H9 (cell line): ENCODE results near the gene NUDT8. TPM values are rescaled to one million over a fixed set of nuclear protein-coding genes. Genes with fewer than 3 reads are reported as not detected.
A peak's percentile ranks its signal among the peaks of the same experiment; 100 is the strongest.
"Not testable (repeated sequence)": the region's sequence is repeated elsewhere in the genome, so short reads cannot be mapped to it uniquely, and the experiment has no call there.

Source experiments
- DNase-seq: peaks from one replicate; pipeline ENCODE4 v3.0.0-alpha.2; 2017
- H2AFZ ChIP-seq: one replicate; pipeline ENCODE4 v1.6.1; 2013; ENCODE audit warnings: mild to moderate bottlenecking, low read length, control low read depth, moderate library complexity
- H2AK5ac ChIP-seq: 2 replicates; pipeline ENCODE4 v1.6.1; 2013; ENCODE audit warnings: low read length, control low read depth, mixed read lengths; ENCODE audit not compliant: insufficient read length
- H2BK120ac ChIP-seq: one replicate; pipeline ENCODE4 v1.6.1; 2013; ENCODE audit warnings: low read depth, mild to moderate bottlenecking, low read length, control low read depth, inconsistent platforms; ENCODE audit not compliant: poor library complexity, severe bottlenecking
- H2BK12ac ChIP-seq: 2 replicates; pipeline ENCODE4 v1.6.1; 2013; ENCODE audit warnings: low read length, control low read depth, mixed read lengths, low read depth; ENCODE audit not compliant: insufficient read length
- H2BK15ac ChIP-seq: 2 replicates; pipeline ENCODE4 v1.6.1; 2013; ENCODE audit warnings: low read depth, low read length, control low read depth
- H2BK20ac ChIP-seq: one replicate; pipeline ENCODE4 v1.6.1; 2013; ENCODE audit warnings: low read depth, mild to moderate bottlenecking, low read length, control low read depth, inconsistent platforms; ENCODE audit not compliant: poor library complexity, severe bottlenecking
- H2BK5ac ChIP-seq: 2 replicates; pipeline ENCODE4 v1.6.1; 2013; ENCODE audit warnings: low read length, control low read depth, mixed read lengths; ENCODE audit not compliant: insufficient read length
- H3K14ac ChIP-seq: 2 replicates; pipeline ENCODE4 v1.6.1; 2013; ENCODE audit warnings: low read length, control low read depth; ENCODE audit not compliant: insufficient read depth
- H3K18ac ChIP-seq: 2 replicates; pipeline ENCODE4 v1.6.1; 2013; ENCODE audit warnings: low read depth, mild to moderate bottlenecking, mixed read lengths, low read length, control low read depth; ENCODE audit not compliant: insufficient read length
- H3K23ac ChIP-seq: 2 replicates; pipeline ENCODE4 v1.6.1; 2013; ENCODE audit warnings: low read length, control low read depth, mixed read lengths, low read depth; ENCODE audit not compliant: insufficient read length
- H3K23me2 ChIP-seq: 2 replicates; pipeline ENCODE4 v1.6.1; 2013; ENCODE audit warnings: low read depth, mild to moderate bottlenecking, mixed read lengths, low read length, control low read depth; ENCODE audit not compliant: insufficient read length, poor library complexity, severe bottlenecking
- H3K27ac ChIP-seq: 2 replicates; pipeline ENCODE4 v1.5.1; 2013; ENCODE audit warnings: low read length, control low read depth, mixed read lengths, low read depth; ENCODE audit not compliant: insufficient read length
- H3K27me3 ChIP-seq: 2 replicates; pipeline ENCODE4 v1.6.1; 2013; ENCODE audit warnings: low read length, control low read depth, inconsistent platforms; ENCODE audit not compliant: insufficient read depth
- H3K4ac ChIP-seq: 2 replicates; pipeline ENCODE4 v1.6.1; 2013; ENCODE audit warnings: low read depth, mild to moderate bottlenecking, control low read depth, inconsistent platforms, low read length, moderate library complexity
- H3K4me1 ChIP-seq: 2 replicates; pipeline ENCODE4 v1.6.1; 2013; ENCODE audit warnings: low read length, control low read depth, inconsistent platforms; ENCODE audit not compliant: insufficient read depth
- H3K4me2 ChIP-seq: 2 replicates; pipeline ENCODE4 v1.6.1; 2013; ENCODE audit warnings: low read length, control low read depth, mixed read lengths; ENCODE audit not compliant: insufficient read length, insufficient read depth
- H3K56ac ChIP-seq: 2 replicates; pipeline ENCODE4 v1.6.1; 2013; ENCODE audit warnings: low read depth, mild to moderate bottlenecking, mixed read lengths, low read length, control low read depth; ENCODE audit not compliant: insufficient read length
- H3K79me1 ChIP-seq: 2 replicates; pipeline ENCODE4 v1.6.1; 2013; ENCODE audit warnings: low read depth, mild to moderate bottlenecking, moderate library complexity, low read length, control low read depth, inconsistent platforms; ENCODE audit not compliant: insufficient read depth, poor library complexity, severe bottlenecking
- H3K79me2 ChIP-seq: 2 replicates; pipeline ENCODE4 v1.6.1; 2013; ENCODE audit warnings: low read length, control low read depth, inconsistent platforms; ENCODE audit not compliant: insufficient read depth
- H3K9ac ChIP-seq: 2 replicates; pipeline ENCODE4 v1.6.1; 2013; ENCODE audit warnings: low read length, control low read depth, mixed read lengths; ENCODE audit not compliant: insufficient read length; ENCODE audit errors: extremely low read depth
- H3K9me3 ChIP-seq: one replicate; pipeline ENCODE4 v1.6.1; 2013; ENCODE audit warnings: low read depth, low read length, inconsistent platforms; ENCODE audit not compliant: control insufficient read depth
- H3T11ph ChIP-seq: one replicate; pipeline ENCODE4 v1.6.1; 2013; ENCODE audit warnings: mild to moderate bottlenecking, low read length, control low read depth, inconsistent platforms
- H4K20me1 ChIP-seq: one replicate; pipeline ENCODE4 v1.6.1; 2013; ENCODE audit not compliant: control insufficient read depth, insufficient read length, insufficient read depth
- H4K5ac ChIP-seq: 2 replicates; pipeline ENCODE4 v1.6.1; 2013; ENCODE audit warnings: low read depth, mild to moderate bottlenecking, mixed read lengths, low read length, control low read depth; ENCODE audit not compliant: insufficient read length
- H4K8ac ChIP-seq: replicated peaks from 2 replicates; pipeline ENCODE4 v1.6.1; 2013; ENCODE audit warnings: low read length, control low read depth, mixed read lengths, low read depth; ENCODE audit not compliant: insufficient read length
- H4K91ac ChIP-seq: 2 replicates; pipeline ENCODE4 v1.6.1; 2013; ENCODE audit warnings: low read depth, mild to moderate bottlenecking, moderate library complexity, mixed read lengths, low read length, control low read depth; ENCODE audit not compliant: insufficient read length
- H3K27ac Mint-ChIP-seq, 3 experiments: 2 replicates in 2 of 3; 3 replicates in 1 of 3; pipeline ENCODE4 v1.8.0; 2020 to 2021; ENCODE audit warnings: mixed read lengths in 3 of 3, mild to moderate bottlenecking in 1 of 3, moderate library complexity in 1 of 3
- H3K27me3 Mint-ChIP-seq: 2 replicates; pipeline ENCODE4 v1.8.0; 2021; ENCODE audit warnings: low read depth, mild to moderate bottlenecking, moderate library complexity, mixed read lengths
- H3K36me3 Mint-ChIP-seq, 3 experiments: 2 replicates in 2 of 3; 3 replicates in 1 of 3; pipeline ENCODE4 v1.8.0; 2020 to 2021; ENCODE audit warnings: low read depth in 3 of 3, mixed read lengths in 3 of 3; ENCODE audit not compliant: insufficient read depth in 1 of 3
- H3K4me1 Mint-ChIP-seq, 2 experiments: 2 replicates each; pipeline ENCODE4 v1.8.0; 2020; ENCODE audit warnings: mixed read lengths in 2 of 2
- H3K4me3 Mint-ChIP-seq, 2 experiments: 2 replicates in 1 of 2; 3 replicates in 1 of 2; pipeline ENCODE4 v1.8.0; 2020 to 2021; ENCODE audit warnings: mild to moderate bottlenecking in 2 of 2, mixed read lengths in 2 of 2, moderate library complexity in 1 of 2
- H3K9me3 Mint-ChIP-seq, 2 experiments: 2 replicates in 1 of 2; 3 replicates in 1 of 2; pipeline ENCODE4 v1.8.0; 2020; ENCODE audit warnings: mild to moderate bottlenecking in 2 of 2, mixed read lengths in 2 of 2, moderate library complexity in 1 of 2
- WGBS: extraction: QIAGEN DNeasy Blood & Tissue Kit; methylation state at CpG from one replicate; pipeline ENCODE4 v1.1.7; 2013; ENCODE audit warnings: missing lambda C conversion rate, low lambda C conversion rate, mixed read lengths; ENCODE audit not compliant: insufficient read length; ENCODE audit errors: extremely low coverage; 5-methylcytosine and 5-hydroxymethylcytosine counted together
- total RNA-seq: library from RNA; stranded (reverse); gene quantifications from 2 replicates; pipeline ENCODE4 v1.2.1, GENCODE V29; 2021
- TF ChIP-seq, protein P1 (sequence below): fragments of 200-600 bp; sonication (generic); conservative IDR thresholded peaks from 3 replicates; pipeline ENCODE4 v1.8.0; 2021; ENCODE audit warnings: antibody characterized with exemption, mild to moderate bottlenecking

The NUDT8 gene
- total RNA-seq, 1 experiment from 2014 or later = 6.5 TPM

- Mint-ChIP-seq H3K27me3 (peaks cover 13% of the 10 kb centered on the region), H3K4me3 (peak overlapping the region in 1 of 2 experiments; percentile 17; a peak in 1 of 5 replicates), H3K4me1 (no peaks in the 10 kb centered on the region), H3K36me3 (peaks cover 0 to 5% (median 0%) of the 10 kb centered on the region in 3 experiments; a peak in 1 of 7 replicates), H3K27ac (no peak overlapping the region; a peak in 1 of 7 replicates), H3K9me3 (peaks cover 6 to 9% of the 10 kb centered on the region in 2 experiments)
- no CpG with 5 or more reads among the region's 12 CpGs for WGBS
- Histone ChIP-seq H3K18ac (no peak overlapping the region), H3K56ac (no peak overlapping the region), H2AFZ (no peak overlapping the region), H2BK5ac (no peak overlapping the region), H2BK12ac (no peak overlapping the region), H3T11ph (no peak overlapping the region), H2AK5ac (no peak overlapping the region), H2BK15ac (no peak overlapping the region), H3K79me2 (no peaks in the 10 kb centered on the region), H3K23me2 (no peaks in the 10 kb centered on the region), H3K9ac (no peak overlapping the region), H3K79me1 (no peaks in the 10 kb centered on the region), H4K8ac (no peak overlapping the region), H3K9me3 (no peaks in the 10 kb centered on the region), H3K27me3 (no peaks in the 10 kb centered on the region), H4K20me1 (no peaks in the 10 kb centered on the region), H2BK120ac (no peak overlapping the region), H4K91ac (no peak overlapping the region), H3K4me2 (no peak overlapping the region), H3K4ac (no peak overlapping the region), H3K4me1 (no peaks in the 10 kb centered on the region), H4K5ac (no peak overlapping the region), H3K14ac (no peak overlapping the region), H2BK20ac (no peak overlapping the region), H3K23ac (no peak overlapping the region), H3K27ac (no peak overlapping the region)
- DNase-seq = no peak
- TF ChIP-seq, protein P1, sequence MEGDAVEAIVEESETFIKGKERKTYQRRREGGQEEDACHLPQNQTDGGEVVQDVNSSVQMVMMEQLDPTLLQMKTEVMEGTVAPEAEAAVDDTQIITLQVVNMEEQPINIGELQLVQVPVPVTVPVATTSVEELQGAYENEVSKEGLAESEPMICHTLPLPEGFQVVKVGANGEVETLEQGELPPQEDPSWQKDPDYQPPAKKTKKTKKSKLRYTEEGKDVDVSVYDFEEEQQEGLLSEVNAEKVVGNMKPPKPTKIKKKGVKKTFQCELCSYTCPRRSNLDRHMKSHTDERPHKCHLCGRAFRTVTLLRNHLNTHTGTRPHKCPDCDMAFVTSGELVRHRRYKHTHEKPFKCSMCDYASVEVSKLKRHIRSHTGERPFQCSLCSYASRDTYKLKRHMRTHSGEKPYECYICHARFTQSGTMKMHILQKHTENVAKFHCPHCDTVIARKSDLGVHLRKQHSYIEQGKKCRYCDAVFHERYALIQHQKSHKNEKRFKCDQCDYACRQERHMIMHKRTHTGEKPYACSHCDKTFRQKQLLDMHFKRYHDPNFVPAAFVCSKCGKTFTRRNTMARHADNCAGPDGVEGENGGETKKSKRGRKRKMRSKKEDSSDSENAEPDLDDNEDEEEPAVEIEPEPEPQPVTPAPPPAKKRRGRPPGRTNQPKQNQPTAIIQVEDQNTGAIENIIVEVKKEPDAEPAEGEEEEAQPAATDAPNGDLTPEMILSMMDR = no peak
Measured at GRCh38 chr11:67662142-67662834, 32.6 kb upstream of the NUDT8 start.

DNA sequence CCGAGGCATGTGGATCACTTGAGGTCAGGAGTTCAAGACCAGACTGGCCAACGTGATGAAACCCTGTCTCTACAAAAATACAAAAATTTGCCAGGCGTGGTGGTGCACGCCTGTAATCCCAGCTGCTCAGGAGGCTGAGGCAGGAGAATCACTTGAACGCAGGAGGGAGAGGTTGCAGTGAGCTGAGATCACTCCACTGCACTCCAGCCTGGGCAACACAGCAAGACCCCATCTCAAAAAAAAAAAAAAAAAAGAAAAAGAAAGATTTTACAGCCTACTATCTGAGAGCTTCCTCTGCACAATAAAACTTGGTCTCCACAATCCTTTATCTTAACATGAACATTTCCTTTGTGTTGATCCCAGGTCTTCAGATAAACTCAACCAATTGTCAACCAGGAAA is 31.0 kb upstream of the NUDT8 start:
- not testable (repeated sequence) for H3K79me2 ChIP-seq, H2BK15ac ChIP-seq, H3K56ac ChIP-seq, H2AFZ ChIP-seq, H4K8ac ChIP-seq, H3K4me1 Mint-ChIP-seq, DNase-seq, H3K9ac ChIP-seq, H2BK5ac ChIP-seq, H2BK12ac ChIP-seq, H3K27ac ChIP-seq, H4K20me1 ChIP-seq, H3K23me2 ChIP-seq, H3K4me3 Mint-ChIP-seq, H3K14ac ChIP-seq, H4K5ac ChIP-seq, H3K27ac Mint-ChIP-seq, H4K91ac ChIP-seq, H3K27me3 ChIP-seq, H3K4me2 ChIP-seq, H2AK5ac ChIP-seq, H3K4ac ChIP-seq, H3T11ph ChIP-seq, H3K4me1 ChIP-seq, H3K18ac ChIP-seq, H3K79me1 ChIP-seq, H2BK120ac ChIP-seq, H2BK20ac ChIP-seq, H3K23ac ChIP-seq
- Mint-ChIP-seq H3K36me3 (peaks cover 0 to 12% (median 4%) of the 10 kb centered on the region in 3 experiments; a peak in 3 of 7 replicates), H3K9me3 (peaks cover 19 to 25% of the 10 kb centered on the region in 2 experiments), H3K27me3 (peaks cover 13% of the 10 kb centered on the region)
- no CpG with 5 or more reads among the region's 5 CpGs for WGBS
- H3K9me3 ChIP-seq = peaks cover 14% of the 10 kb centered on the region
